ENCODE data around the gene APBB1IP.
A peak's percentile ranks its signal among the peaks of the same experiment; 100 is the strongest.
"Not testable (repeated sequence)": the region's sequence is repeated elsewhere in the genome, so short reads cannot be mapped to it uniquely, and the experiment has no call there.

Gene APBB1IP

DNA sequence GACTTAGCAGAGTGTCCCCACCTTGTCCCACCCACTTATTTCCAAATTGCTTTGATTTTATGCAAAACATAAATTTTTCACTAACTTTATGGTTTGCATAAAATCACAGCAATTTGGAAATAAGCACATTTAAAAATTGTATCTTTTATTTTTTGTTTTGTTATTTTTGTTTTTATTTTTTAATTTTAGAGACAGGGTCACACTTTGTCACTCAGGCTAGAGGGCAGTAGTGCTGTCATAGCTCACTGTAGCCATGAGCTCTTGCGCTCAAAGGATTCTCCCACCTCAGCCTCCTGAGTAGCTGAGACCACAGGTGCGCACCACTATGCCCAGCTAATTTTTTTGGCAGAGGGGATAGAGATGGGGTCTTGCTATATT, 43.2 kb downstream of the APBB1IP start:
- no peak overlapping the region for H3K27ac ChIP-seq (ENCODE audit: low read length)
- no peak overlapping the region for H3K4me3 ChIP-seq (ENCODE audit: low read depth in 1 of 2, low read length in 2 of 2)
- H3K9me3 ChIP-seq (ENCODE audit: control insufficient read depth in 1 of 2, low read length in 2 of 2) = no peaks in the 10 kb centered on the region
- H3K4me1 ChIP-seq (ENCODE audit: control insufficient read depth in 1 of 2, insufficient read depth in 2 of 2, low read length in 2 of 2) = peaks cover 0 to 9% of the 10 kb centered on the region in 2 donors
- peaks cover 0 to 1% of the 10 kb centered on the region in 2 donors for H3K36me3 ChIP-seq (ENCODE audit: control insufficient read depth in 1 of 2, insufficient read depth in 2 of 2, low read length in 2 of 2)
- no peaks in the 10 kb centered on the region for H3K27me3 ChIP-seq (ENCODE audit: low read depth, low read length)

- Histone ChIP-seq H3K4me3 (ENCODE audit: low read depth in 1 of 2, low read length in 2 of 2) (no peak overlapping the region), H3K9me3 (ENCODE audit: control insufficient read depth in 1 of 2, low read length in 2 of 2) (no peaks in the 10 kb centered on the region), H3K27me3 (ENCODE audit: low read depth, low read length) (no peaks in the 10 kb centered on the region), H3K4me1 (ENCODE audit: control insufficient read depth in 1 of 2, insufficient read depth in 2 of 2, low read length in 2 of 2) (peaks cover 0 to 9% of the 10 kb centered on the region in 2 donors), H3K27ac (ENCODE audit: low read length) (no peak overlapping the region), H3K36me3 (ENCODE audit: control insufficient read depth in 1 of 2, insufficient read depth in 2 of 2, low read length in 2 of 2) (peaks cover 0 to 8% of the 10 kb centered on the region in 2 donors)
Observed at GRCh38 chr10:26481914-26482550, 43.9 kb downstream of the APBB1IP start.

DNA sequence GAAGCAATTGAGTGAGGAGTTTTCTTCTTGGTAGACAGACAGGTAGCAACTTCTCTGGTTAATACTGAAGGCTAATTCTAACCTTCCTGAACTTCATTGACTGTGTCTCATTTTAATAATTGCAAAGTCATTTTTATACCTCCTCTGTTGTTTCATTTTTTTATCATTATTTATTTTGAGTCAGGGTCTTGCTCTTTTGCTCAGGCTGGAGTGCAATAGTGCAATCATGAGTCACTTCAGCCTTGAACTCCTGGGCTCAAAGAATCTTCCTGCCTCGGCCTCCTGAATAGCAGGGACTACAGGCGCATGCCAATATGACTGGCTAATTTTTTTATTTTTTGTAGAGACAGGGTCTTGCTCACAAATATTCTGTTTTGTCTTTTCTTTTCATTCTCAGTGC, 45.4 kb downstream of the APBB1IP start:
- no peaks in the 10 kb centered on the region for H3K9me3 ChIP-seq (ENCODE audit: control insufficient read depth in 1 of 2, low read length in 2 of 2)
- H3K27ac ChIP-seq (ENCODE audit: low read length) = no peak overlapping the region
- no peaks in the 10 kb centered on the region for H3K27me3 ChIP-seq (ENCODE audit: low read depth, low read length)
- H3K4me3 ChIP-seq (ENCODE audit: low read depth in 1 of 2, low read length in 2 of 2) = no peak overlapping the region
- H3K4me1 ChIP-seq (ENCODE audit: control insufficient read depth in 1 of 2, insufficient read depth in 2 of 2, low read length in 2 of 2) = peaks cover 0 to 9% of the 10 kb centered on the region in 2 donors
- H3K36me3 ChIP-seq (ENCODE audit: control insufficient read depth in 1 of 2, insufficient read depth in 2 of 2, low read length in 2 of 2) = peaks cover 0 to 12% of the 10 kb centered on the region in 2 donors

- Histone ChIP-seq H3K27me3 (ENCODE audit: low read depth, low read length) (no peaks in the 10 kb centered on the region), H3K4me3 (ENCODE audit: low read depth in 1 of 2, low read length in 2 of 2) (no peak overlapping the region), H3K4me1 (ENCODE audit: control insufficient read depth in 1 of 2, insufficient read depth in 2 of 2, low read length in 2 of 2) (peaks cover 0 to 3% of the 10 kb centered on the region in 2 donors), H3K9me3 (ENCODE audit: control insufficient read depth in 1 of 2, low read length in 2 of 2) (no peaks in the 10 kb centered on the region), H3K36me3 (ENCODE audit: control insufficient read depth in 1 of 2, insufficient read depth in 2 of 2, low read length in 2 of 2) (peaks cover 0 to 12% of the 10 kb centered on the region in 2 donors), H3K27ac (ENCODE audit: low read length) (peak overlapping the region; percentile 52)
Observed at GRCh38 chr10:26485150-26485941, 47.2 kb downstream of the APBB1IP start.

GRCh38 chr10:26486304-26486703, 48.2 kb downstream of the APBB1IP start:
- H3K27me3 ChIP-seq (ENCODE audit: low read depth, low read length) = no peaks in the 10 kb centered on the region
- H3K36me3 ChIP-seq (ENCODE audit: control insufficient read depth in 1 of 2, insufficient read depth in 2 of 2, low read length in 2 of 2) = peaks cover 0 to 12% of the 10 kb centered on the region in 2 donors

DNA sequence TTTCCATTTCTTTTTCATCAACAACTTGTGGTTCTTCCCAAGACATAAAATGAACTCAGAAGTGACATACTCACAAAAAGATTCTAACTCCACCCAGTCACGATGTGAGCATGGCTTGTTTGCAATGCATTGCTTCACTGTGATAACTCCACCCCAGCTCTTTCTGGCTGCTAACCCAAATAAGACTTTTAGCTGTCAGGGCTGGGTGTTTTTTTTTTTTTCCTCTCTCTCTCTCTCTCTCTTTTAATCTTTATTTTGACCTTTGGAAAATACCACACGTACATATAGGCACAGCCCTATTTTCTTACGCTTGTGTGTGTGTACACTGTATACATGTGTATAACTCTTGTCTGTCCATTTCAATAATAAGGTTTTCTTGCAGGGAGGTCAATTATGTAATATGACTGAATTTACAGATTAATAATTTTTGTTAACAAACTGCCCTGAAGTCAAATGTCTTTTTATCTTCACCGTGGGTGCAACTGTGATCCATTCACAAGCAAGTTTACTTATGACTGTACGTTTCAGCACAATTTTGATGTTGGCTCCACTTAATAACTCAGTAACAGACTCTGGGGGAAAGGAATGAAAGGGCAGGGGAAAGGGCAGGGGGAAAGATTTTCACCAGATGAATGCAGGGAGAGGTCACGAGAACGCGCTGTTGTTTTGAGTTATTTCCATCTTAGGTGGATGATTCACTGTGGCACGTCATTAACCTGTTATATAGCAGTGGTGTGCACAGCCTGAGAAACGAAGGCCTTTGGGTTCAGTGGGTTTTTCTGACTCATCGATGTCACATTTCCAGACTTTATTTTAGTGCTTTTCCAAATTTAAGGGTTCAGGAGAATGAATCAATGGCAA, 49.1 kb downstream of the APBB1IP start:
- Histone ChIP-seq H3K4me1 (ENCODE audit: control insufficient read depth in 1 of 2, insufficient read depth in 2 of 2, low read length in 2 of 2) (no peaks in the 10 kb centered on the region), H3K27ac (ENCODE audit: low read length) (peak overlapping the region; percentile 70), H3K36me3 (ENCODE audit: control insufficient read depth in 1 of 2, insufficient read depth in 2 of 2, low read length in 2 of 2) (peaks cover 0 to 12% of the 10 kb centered on the region in 2 donors), H3K9me3 (ENCODE audit: control insufficient read depth in 1 of 2, low read length in 2 of 2) (no peaks in the 10 kb centered on the region), H3K27me3 (ENCODE audit: low read depth, low read length) (no peaks in the 10 kb centered on the region), H3K4me3 (ENCODE audit: low read depth in 1 of 2, low read length in 2 of 2) (no peak overlapping the region)

More at GRCh38 chr10:26486304-26486703, 48.2 kb downstream of the APBB1IP start:
- Histone ChIP-seq H3K4me1 (ENCODE audit: control insufficient read depth in 1 of 2, insufficient read depth in 2 of 2, low read length in 2 of 2) (no peaks in the 10 kb centered on the region), H3K9me3 (ENCODE audit: control insufficient read depth in 1 of 2, low read length in 2 of 2) (no peaks in the 10 kb centered on the region), H3K27ac (ENCODE audit: low read length) (peak overlapping the region; percentile 53), H3K4me3 (ENCODE audit: low read depth in 1 of 2, low read length in 2 of 2) (no peak overlapping the region)

GRCh38 chr10:26488344-26488743, 50.2 kb downstream of the APBB1IP start:
- no peak overlapping the region for H3K4me3 ChIP-seq (ENCODE audit: low read depth in 1 of 2, low read length in 2 of 2)
- H3K27me3 ChIP-seq (ENCODE audit: low read depth, low read length) = no peaks in the 10 kb centered on the region
- H3K36me3 ChIP-seq (ENCODE audit: control insufficient read depth in 1 of 2, insufficient read depth in 2 of 2, low read length in 2 of 2) = peaks cover 0 to 12% of the 10 kb centered on the region in 2 donors
- H3K27ac ChIP-seq (ENCODE audit: low read length) = no peak overlapping the region
- no peaks in the 10 kb centered on the region for H3K9me3 ChIP-seq (ENCODE audit: control insufficient read depth in 1 of 2, low read length in 2 of 2)
- no peaks in the 10 kb centered on the region for H3K4me1 ChIP-seq (ENCODE audit: control insufficient read depth in 1 of 2, insufficient read depth in 2 of 2, low read length in 2 of 2)

GRCh38 chr10:26489081-26489480, 50.9 kb downstream of the APBB1IP start:
- Histone ChIP-seq H3K9me3 (ENCODE audit: control insufficient read depth in 1 of 2, low read length in 2 of 2) (no peaks in the 10 kb centered on the region), H3K36me3 (ENCODE audit: control insufficient read depth in 1 of 2, insufficient read depth in 2 of 2, low read length in 2 of 2) (peaks cover 0 to 12% of the 10 kb centered on the region in 2 donors), H3K27me3 (ENCODE audit: low read depth, low read length) (no peaks in the 10 kb centered on the region), H3K4me3 (ENCODE audit: low read depth in 1 of 2, low read length in 2 of 2) (no peak overlapping the region), H3K27ac (ENCODE audit: low read length) (no peak overlapping the region), H3K4me1 (ENCODE audit: control insufficient read depth in 1 of 2, insufficient read depth in 2 of 2, low read length in 2 of 2) (no peaks in the 10 kb centered on the region)

GRCh38 chr10:26490367-26490766, 52.2 kb downstream of the APBB1IP start:
- not testable (repeated sequence) for H3K4me1 ChIP-seq (ENCODE audit: control insufficient read depth in 1 of 2, insufficient read depth in 2 of 2, low read length in 2 of 2); H3K4me3 ChIP-seq (ENCODE audit: low read depth in 1 of 2, low read length in 2 of 2); H3K27me3 ChIP-seq (ENCODE audit: low read depth, low read length); H3K27ac ChIP-seq (ENCODE audit: low read length); H3K9me3 ChIP-seq (ENCODE audit: control insufficient read depth in 1 of 2, low read length in 2 of 2)
- H3K36me3 ChIP-seq (ENCODE audit: control insufficient read depth in 1 of 2, insufficient read depth in 2 of 2, low read length in 2 of 2) = peaks cover 0 to 12% of the 10 kb centered on the region in 2 donors

GRCh38 chr10:26491276-26491675, 53.1 kb downstream of the APBB1IP start:
- Histone ChIP-seq H3K4me3 (ENCODE audit: low read depth in 1 of 2, low read length in 2 of 2) (no peak overlapping the region), H3K4me1 (ENCODE audit: control insufficient read depth in 1 of 2, insufficient read depth in 2 of 2, low read length in 2 of 2) (no peaks in the 10 kb centered on the region), H3K27ac (ENCODE audit: low read length) (no peak overlapping the region), H3K27me3 (ENCODE audit: low read depth, low read length) (no peaks in the 10 kb centered on the region), H3K9me3 (ENCODE audit: control insufficient read depth in 1 of 2, low read length in 2 of 2) (no peaks in the 10 kb centered on the region), H3K36me3 (ENCODE audit: control insufficient read depth in 1 of 2, insufficient read depth in 2 of 2, low read length in 2 of 2) (peaks cover 0 to 11% of the 10 kb centered on the region in 2 donors)

DNA sequence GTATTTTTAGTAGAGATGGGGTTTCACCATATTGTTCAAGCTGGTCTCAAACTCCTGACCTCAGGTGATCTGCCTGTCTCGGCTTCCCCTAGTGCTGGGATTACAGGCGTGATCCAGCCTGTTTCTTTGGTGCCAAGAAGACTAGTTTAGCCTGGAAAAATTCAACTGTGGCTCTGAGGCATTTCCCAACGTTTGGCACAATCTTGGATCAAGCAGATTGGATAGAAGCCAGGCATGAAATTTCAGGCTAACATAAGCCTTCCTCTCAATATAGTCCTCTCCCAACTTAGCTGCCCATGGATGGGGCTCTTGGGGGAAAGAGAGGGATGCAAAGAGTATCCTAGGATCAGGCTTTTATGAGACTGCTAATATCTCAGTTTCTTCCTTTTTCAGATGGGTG, 53.8 kb downstream of the APBB1IP start:
- Histone ChIP-seq H3K4me1 (ENCODE audit: control insufficient read depth in 1 of 2, insufficient read depth in 2 of 2, low read length in 2 of 2) (no peaks in the 10 kb centered on the region), H3K27ac (ENCODE audit: low read length) (no peak overlapping the region), H3K27me3 (ENCODE audit: low read depth, low read length) (no peaks in the 10 kb centered on the region), H3K36me3 (ENCODE audit: control insufficient read depth in 1 of 2, insufficient read depth in 2 of 2, low read length in 2 of 2) (peaks cover 0 to 5% of the 10 kb centered on the region in 2 donors), H3K4me3 (ENCODE audit: low read depth in 1 of 2, low read length in 2 of 2) (no peak overlapping the region), H3K9me3 (ENCODE audit: control insufficient read depth in 1 of 2, low read length in 2 of 2) (no peaks in the 10 kb centered on the region)
